ENCODE data around the gene GALNTL6.

GALNTL6 gene

GRCh38 chr4:171876636-171877035, 63.4 kb downstream of the GALNTL6 start:
- H3K9ac ChIP-seq (ENCODE audit: insufficient read length, low read depth) = no peak overlapping the region
- TF ChIP-seq ZNF274 (IDR thresholded peaks at IDR 0.05; ENCODE audit: low read depth, low read length) (no peak), YY1 (IDR thresholded peaks at IDR 0.05; ENCODE audit: insufficient read depth, insufficient read length) (no peak), SUZ12 (IDR thresholded peaks at IDR 0.05; ENCODE audit: extremely low read depth, insufficient read depth, insufficient read length) (no peak)
- H3K27me3 ChIP-seq (ENCODE audit: insufficient read depth, insufficient read length) = no peaks in the 10 kb centered on the region
- H3K4me3 ChIP-seq (ENCODE audit: insufficient read length, low read depth) = no peak overlapping the region
- H3K4me1 ChIP-seq (ENCODE audit: insufficient read depth, insufficient read length) = no peaks in the 10 kb centered on the region
- H3K9me3 ChIP-seq (ENCODE audit: insufficient read depth, low read length) = no peaks in the 10 kb centered on the region
- DNase-seq (ENCODE audit: low read depth, low spot score) = no peak
- H3K36me3 ChIP-seq (ENCODE audit: insufficient read depth, insufficient read length, low read length) = no peaks in the 10 kb centered on the region

GRCh38 chr4:171880136-171880535, 66.9 kb downstream of the GALNTL6 start:
- DNase-seq (ENCODE audit: low read depth, low spot score) = no peak
- H3K9ac ChIP-seq (ENCODE audit: insufficient read length, low read depth) = no peak overlapping the region
- H3K4me3 ChIP-seq (ENCODE audit: insufficient read length, low read depth) = no peak overlapping the region
- H3K9me3 ChIP-seq (ENCODE audit: insufficient read depth, low read length) = no peaks in the 10 kb centered on the region
- no peaks in the 10 kb centered on the region for H3K4me1 ChIP-seq (ENCODE audit: insufficient read depth, insufficient read length)
- H3K36me3 ChIP-seq (ENCODE audit: insufficient read depth, insufficient read length, low read length) = no peaks in the 10 kb centered on the region
- no peaks in the 10 kb centered on the region for H3K27me3 ChIP-seq (ENCODE audit: insufficient read depth, insufficient read length)
- no peak for TF ChIP-seq SUZ12 (IDR thresholded peaks at IDR 0.05; ENCODE audit: extremely low read depth, insufficient read depth, insufficient read length)
- no peak for TF ChIP-seq YY1 (IDR thresholded peaks at IDR 0.05; ENCODE audit: insufficient read depth, insufficient read length)
- no peak for TF ChIP-seq ZNF274 (IDR thresholded peaks at IDR 0.05; ENCODE audit: low read depth, low read length)

- no peak for DNase-seq (ENCODE audit: low read depth, low spot score)
- Histone ChIP-seq H3K27me3 (ENCODE audit: insufficient read depth, insufficient read length) (no peaks in the 10 kb centered on the region), H3K4me3 (ENCODE audit: insufficient read length, low read depth) (no peak overlapping the region), H3K4me1 (ENCODE audit: insufficient read depth, insufficient read length) (no peaks in the 10 kb centered on the region), H3K9me3 (ENCODE audit: insufficient read depth, low read length) (no peaks in the 10 kb centered on the region), H3K36me3 (ENCODE audit: insufficient read depth, insufficient read length, low read length) (no peaks in the 10 kb centered on the region), H3K9ac (ENCODE audit: insufficient read length, low read depth) (no peak overlapping the region)
- no peak for TF ChIP-seq YY1 (IDR thresholded peaks at IDR 0.05; ENCODE audit: insufficient read depth, insufficient read length)
- TF ChIP-seq SUZ12 (IDR thresholded peaks at IDR 0.05; ENCODE audit: extremely low read depth, insufficient read depth, insufficient read length) = no peak
- no peak for TF ChIP-seq ZNF274 (IDR thresholded peaks at IDR 0.05; ENCODE audit: low read depth, low read length)
Observed at GRCh38 chr4:171889681-171890080, 76.5 kb downstream of the GALNTL6 start.

GRCh38 chr4:171891038-171891437, 77.8 kb downstream of the GALNTL6 start:
- Histone ChIP-seq H3K9ac (ENCODE audit: insufficient read length, low read depth) (no peak overlapping the region), H3K27me3 (ENCODE audit: insufficient read depth, insufficient read length) (no peaks in the 10 kb centered on the region), H3K4me1 (ENCODE audit: insufficient read depth, insufficient read length) (no peaks in the 10 kb centered on the region), H3K36me3 (ENCODE audit: insufficient read depth, insufficient read length, low read length) (no peaks in the 10 kb centered on the region), H3K4me3 (ENCODE audit: insufficient read length, low read depth) (no peak overlapping the region), H3K9me3 (ENCODE audit: insufficient read depth, low read length) (no peaks in the 10 kb centered on the region)
- TF ChIP-seq YY1 (IDR thresholded peaks at IDR 0.05; ENCODE audit: insufficient read depth, insufficient read length) (no peak), SUZ12 (IDR thresholded peaks at IDR 0.05; ENCODE audit: extremely low read depth, insufficient read depth, insufficient read length) (no peak), ZNF274 (IDR thresholded peaks at IDR 0.05; ENCODE audit: low read depth, low read length) (no peak)
- DNase-seq (ENCODE audit: low read depth, low spot score) = no peak

- H3K27me3 ChIP-seq (ENCODE audit: insufficient read depth, insufficient read length) = no peaks in the 10 kb centered on the region
Observed at GRCh38 chr4:171896426-171896825, 83.2 kb downstream of the GALNTL6 start.

GRCh38 chr4:171919314-171919713, 106.1 kb downstream of the GALNTL6 start:
- Histone ChIP-seq H3K36me3 (ENCODE audit: insufficient read depth, insufficient read length, low read length) (no peaks in the 10 kb centered on the region), H3K4me3 (ENCODE audit: insufficient read length, low read depth) (no peak overlapping the region), H3K9ac (ENCODE audit: insufficient read length, low read depth) (no peak overlapping the region), H3K27me3 (ENCODE audit: insufficient read depth, insufficient read length) (no peaks in the 10 kb centered on the region), H3K9me3 (ENCODE audit: insufficient read depth, low read length) (no peaks in the 10 kb centered on the region), H3K4me1 (ENCODE audit: insufficient read depth, insufficient read length) (no peaks in the 10 kb centered on the region)
- no peak for DNase-seq (ENCODE audit: low read depth, low spot score)
- no peak for TF ChIP-seq SUZ12 (IDR thresholded peaks at IDR 0.05; ENCODE audit: extremely low read depth, insufficient read depth, insufficient read length)
- no peak for TF ChIP-seq ZNF274 (IDR thresholded peaks at IDR 0.05; ENCODE audit: low read depth, low read length)
- no peak for TF ChIP-seq YY1 (IDR thresholded peaks at IDR 0.05; ENCODE audit: insufficient read depth, insufficient read length)

More at GRCh38 chr4:171896426-171896825, 83.2 kb downstream of the GALNTL6 start:
- Histone ChIP-seq H3K4me1 (ENCODE audit: insufficient read depth, insufficient read length) (no peaks in the 10 kb centered on the region), H3K36me3 (ENCODE audit: insufficient read depth, insufficient read length, low read length) (no peaks in the 10 kb centered on the region), H3K9ac (ENCODE audit: insufficient read length, low read depth) (no peak overlapping the region), H3K9me3 (ENCODE audit: insufficient read depth, low read length) (no peaks in the 10 kb centered on the region), H3K4me3 (ENCODE audit: insufficient read length, low read depth) (no peak overlapping the region)
- TF ChIP-seq ZNF274 (IDR thresholded peaks at IDR 0.05; ENCODE audit: low read depth, low read length) (no peak), YY1 (IDR thresholded peaks at IDR 0.05; ENCODE audit: insufficient read depth, insufficient read length) (no peak), SUZ12 (IDR thresholded peaks at IDR 0.05; ENCODE audit: extremely low read depth, insufficient read depth, insufficient read length) (no peak)
- DNase-seq (ENCODE audit: low read depth, low spot score) = no peak

GRCh38 chr4:171920901-171921300, 107.7 kb downstream of the GALNTL6 start:
- Histone ChIP-seq H3K36me3 (ENCODE audit: insufficient read depth, insufficient read length, low read length) (no peaks in the 10 kb centered on the region), H3K4me3 (ENCODE audit: insufficient read length, low read depth) (no peak overlapping the region), H3K27me3 (ENCODE audit: insufficient read depth, insufficient read length) (no peaks in the 10 kb centered on the region), H3K4me1 (ENCODE audit: insufficient read depth, insufficient read length) (no peaks in the 10 kb centered on the region), H3K9me3 (ENCODE audit: insufficient read depth, low read length) (no peaks in the 10 kb centered on the region), H3K9ac (ENCODE audit: insufficient read length, low read depth) (no peak overlapping the region)
- no peak for TF ChIP-seq YY1 (IDR thresholded peaks at IDR 0.05; ENCODE audit: insufficient read depth, insufficient read length)
- no peak for TF ChIP-seq ZNF274 (IDR thresholded peaks at IDR 0.05; ENCODE audit: low read depth, low read length)
- no peak for TF ChIP-seq SUZ12 (IDR thresholded peaks at IDR 0.05; ENCODE audit: extremely low read depth, insufficient read depth, insufficient read length)
- DNase-seq (ENCODE audit: low read depth, low spot score) = no peak
